Tibial nerve (tissue), 3 donors: ENCODE results near the gene ATP1A2.

Experiments
- POLR2A ChIP-seq, 2 donors: fragments of 450-650 bp; IDR thresholded peaks; one replicate each; pipeline ENCODE4 v1.6.1; 2017; ENCODE audit warnings: antibody characterized with exemption in 2 of 2, mild to moderate bottlenecking in 2 of 2, moderate library complexity in 2 of 2
- TF ChIP-seq, protein P1 (sequence below), 5 experiments: fragments of 200-600 bp in 3 of 5; fragments of 450-650 bp in 2 of 5; sonication (generic) in 3 of 5; IDR thresholded peaks; one replicate each; pipeline ENCODE4 v1.5.1; 2016 to 2019; ENCODE audit warnings: antibody characterized with exemption in 5 of 5, mild to moderate bottlenecking in 3 of 5, moderate library complexity in 2 of 5

DNA sequence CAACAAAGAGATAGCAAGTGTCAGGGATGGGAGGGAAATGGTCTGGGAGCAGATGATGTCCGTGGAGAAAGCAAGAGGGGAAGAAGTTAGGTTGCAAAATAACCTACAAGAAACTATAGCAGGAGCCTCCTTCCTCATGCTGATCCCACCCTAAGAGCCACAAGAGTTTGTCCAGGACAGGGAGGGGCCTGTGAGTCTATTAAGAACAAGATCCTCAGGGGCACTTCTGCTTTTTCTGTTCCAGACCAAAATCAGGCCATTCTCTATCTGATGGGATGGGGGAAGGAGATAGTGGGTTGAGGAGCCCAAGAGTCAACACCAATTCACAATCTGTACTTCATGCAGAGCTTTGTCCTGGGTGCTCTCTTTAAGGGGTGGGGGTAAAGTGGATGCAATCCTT, 28.1 kb downstream of the ATP1A2 start:
- TF ChIP-seq, protein P1, sequence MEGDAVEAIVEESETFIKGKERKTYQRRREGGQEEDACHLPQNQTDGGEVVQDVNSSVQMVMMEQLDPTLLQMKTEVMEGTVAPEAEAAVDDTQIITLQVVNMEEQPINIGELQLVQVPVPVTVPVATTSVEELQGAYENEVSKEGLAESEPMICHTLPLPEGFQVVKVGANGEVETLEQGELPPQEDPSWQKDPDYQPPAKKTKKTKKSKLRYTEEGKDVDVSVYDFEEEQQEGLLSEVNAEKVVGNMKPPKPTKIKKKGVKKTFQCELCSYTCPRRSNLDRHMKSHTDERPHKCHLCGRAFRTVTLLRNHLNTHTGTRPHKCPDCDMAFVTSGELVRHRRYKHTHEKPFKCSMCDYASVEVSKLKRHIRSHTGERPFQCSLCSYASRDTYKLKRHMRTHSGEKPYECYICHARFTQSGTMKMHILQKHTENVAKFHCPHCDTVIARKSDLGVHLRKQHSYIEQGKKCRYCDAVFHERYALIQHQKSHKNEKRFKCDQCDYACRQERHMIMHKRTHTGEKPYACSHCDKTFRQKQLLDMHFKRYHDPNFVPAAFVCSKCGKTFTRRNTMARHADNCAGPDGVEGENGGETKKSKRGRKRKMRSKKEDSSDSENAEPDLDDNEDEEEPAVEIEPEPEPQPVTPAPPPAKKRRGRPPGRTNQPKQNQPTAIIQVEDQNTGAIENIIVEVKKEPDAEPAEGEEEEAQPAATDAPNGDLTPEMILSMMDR (IDR thresholded peaks at IDR 0.05), result no peak
- no peak for TF ChIP-seq POLR2A (IDR thresholded peaks at IDR 0.05)
